Esophagus muscularis mucosa (tissue), 4 donors: Measurements from ENCODE around the gene TOLLIP. TPM values are rescaled to one million over a fixed set of nuclear protein-coding genes. Genes with fewer than 3 reads are reported as not detected.
A peak's percentile ranks its signal among the peaks of the same experiment; 100 is the strongest.

Source experiments
- DNase-seq: peaks from one replicate; pipeline ENCODE4 v3.0.0-alpha.2; 2017; ENCODE audit errors: extremely low spot score
- H3K27ac ChIP-seq, 4 donors: fragments of 200-600 bp; sonication (generic); replicated peaks in 1 of 4; 1 replicate in 3 of 4; 2 replicates in 1 of 4; pipeline ENCODE4 v1.5.1; 2016 to 2019; ENCODE audit warnings: mild to moderate bottlenecking in 1 of 4
- H3K27me3 ChIP-seq, 4 donors: fragments of 200-600 bp; sonication (generic); one replicate each; pipeline versions ENCODE4 v1.5.1 to v1.6.0; 2016 to 2019
- H3K36me3 ChIP-seq, 4 donors: fragments of 200-600 bp; sonication (generic); one replicate each; pipeline ENCODE4 v1.5.1; 2016 to 2019
- H3K4me1 ChIP-seq, 4 donors: fragments of 200-600 bp; sonication (generic); one replicate each; pipeline ENCODE4 v1.5.1; 2016 to 2019
- H3K4me3 ChIP-seq, 4 donors: fragments of 200-600 bp; sonication (generic); 1 replicate in 2 of 4; 2 replicates in 2 of 4; pipeline ENCODE4 v1.5.1; 2016 to 2019; ENCODE audit warnings: mild to moderate bottlenecking in 4 of 4, moderate library complexity in 1 of 4
- H3K9me3 ChIP-seq, 4 donors: fragments of 200-600 bp; sonication (generic); 1 replicate in 3 of 4; 2 replicates in 1 of 4; pipeline ENCODE4 v1.5.1; 2016 to 2019
- CTCF ChIP-seq, 3 experiments: fragments of 200-600 bp in 2 of 3; fragments of 450-650 bp in 1 of 3; sonication (generic) in 2 of 3; IDR thresholded peaks; one replicate each; pipeline ENCODE4 v1.5.1; 2017 to 2019; ENCODE audit warnings: antibody characterized with exemption in 3 of 3, mild to moderate bottlenecking in 2 of 3, moderate library complexity in 1 of 3
- EP300 ChIP-seq: sonication (generic); formaldehyde crosslinking; IDR thresholded peaks from one replicate; pipeline ENCODE4 v1.6.1; 2017; ENCODE audit warnings: antibody characterized with exemption
- POLR2A ChIP-seq: fragments of 450-650 bp; IDR thresholded peaks from one replicate; pipeline ENCODE4 v1.6.1; 2017; ENCODE audit warnings: antibody characterized with exemption, moderate library complexity, mild to moderate bottlenecking, low read depth
- POLR2AphosphoS5 ChIP-seq, 2 donors: sonication (generic); formaldehyde crosslinking; IDR thresholded peaks; one replicate each; pipeline ENCODE4 v1.6.1; 2017; ENCODE audit warnings: antibody characterized with exemption in 2 of 2
- WGBS: methylation state at CpG from one replicate; pipeline ENCODE4 v1.1.5; 2018; 5-methylcytosine and 5-hydroxymethylcytosine counted together
- intact Hi-C: fragments of 100-400 bp; cut with DNase I; formaldehyde crosslinking; loops from one replicate; pipeline ENCODE4 v1.15.1; 2023
- total RNA-seq, 4 donors: library from RNA; depleted of rRNA; stranded (reverse); fragments of >200 nt; gene quantifications; one replicate each; pipeline versions ENCODE4 v1.1.0 to v1.2.1, GENCODE V29; 2016

Gene TOLLIP
- total RNA-seq, 4 donors from 2014 or later = 33.2 to 71.6 (median 58.6) TPM

DNA sequence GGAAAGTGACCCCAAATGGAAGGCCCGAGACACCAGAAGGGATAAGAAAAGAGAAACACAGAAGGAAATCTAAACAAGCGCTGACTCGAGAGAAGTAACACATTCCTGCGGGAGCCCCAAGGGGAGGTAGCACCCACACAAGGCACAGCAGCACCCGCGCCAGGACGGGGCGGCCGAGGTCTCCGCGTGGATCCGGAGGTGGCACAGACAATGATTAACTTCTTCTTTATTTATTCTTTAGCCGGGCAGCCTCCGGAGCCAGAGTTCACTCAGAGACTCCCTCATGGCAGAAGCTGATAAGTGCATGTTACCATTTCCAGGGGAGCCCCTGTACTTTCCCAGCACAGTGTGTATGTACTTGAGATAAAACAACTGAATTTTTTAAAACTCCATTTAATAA, 5.1 kb downstream of the TOLLIP start:
- TF ChIP-seq POLR2AphosphoS5 (IDR thresholded peaks at IDR 0.05) = no peak
- no peak for TF ChIP-seq EP300
- Histone ChIP-seq H3K36me3 (peaks cover 0 to 16% (median 11%) of the 10 kb centered on the region in 4 donors), H3K4me1 (peaks cover 64 to 98% (median 94%) of the 10 kb centered on the region in 4 donors), H3K27me3 (no peaks in the 10 kb centered on the region), H3K9me3 (no peaks in the 10 kb centered on the region), H3K4me3 (peak overlapping the region in 3 of 4 donors; percentile 7 to 24 (median 12)), H3K27ac (peak overlapping the region; percentile 72 to 95 (median 80))
- peak; percentile 81 for DNase-seq
- WGBS = 56% methylated on average over 14 of the region's 14 CpGs
- intact Hi-C loops = no loop called here

DNA sequence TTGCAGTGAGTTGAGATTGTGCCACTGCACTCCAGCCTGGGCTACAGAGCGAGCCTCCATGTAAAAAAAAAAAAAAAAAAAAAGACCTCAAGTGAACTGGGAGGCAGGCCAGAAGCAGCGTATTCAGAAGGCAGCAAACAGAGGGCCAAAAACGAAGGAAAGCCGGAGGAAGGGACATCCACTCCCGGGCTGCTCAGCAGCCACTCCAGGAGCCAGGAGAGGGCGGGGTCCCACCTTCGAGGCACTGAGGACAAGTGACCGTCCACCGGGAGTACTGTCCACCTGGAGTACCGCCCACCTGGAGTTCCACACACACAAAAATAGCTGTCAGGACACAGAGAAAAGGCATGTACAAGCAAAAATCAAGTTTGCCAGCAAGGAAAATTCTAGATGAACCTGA, 5.5 kb downstream of the TOLLIP start:
- Histone ChIP-seq H3K27me3 (no peaks in the 10 kb centered on the region), H3K9me3 (no peaks in the 10 kb centered on the region), H3K36me3 (peaks cover 0 to 16% (median 11%) of the 10 kb centered on the region in 4 donors), H3K27ac (peak overlapping the region; percentile 72 to 95 (median 80)), H3K4me3 (peak overlapping the region in 3 of 4 donors; percentile 7 to 24 (median 12)), H3K4me1 (peaks cover 67 to 100% (median 98%) of the 10 kb centered on the region in 4 donors)
- DNase-seq = peak; percentile 77
- intact Hi-C loops = no loop called here
- TF ChIP-seq EP300 = no peak
- TF ChIP-seq CTCF (IDR thresholded peaks at IDR 0.05) = no peak
- TF ChIP-seq POLR2A = no peak
- no peak for TF ChIP-seq POLR2AphosphoS5 (IDR thresholded peaks at IDR 0.05)
- WGBS = 48% methylated on average over 10 of the region's 10 CpGs

DNA sequence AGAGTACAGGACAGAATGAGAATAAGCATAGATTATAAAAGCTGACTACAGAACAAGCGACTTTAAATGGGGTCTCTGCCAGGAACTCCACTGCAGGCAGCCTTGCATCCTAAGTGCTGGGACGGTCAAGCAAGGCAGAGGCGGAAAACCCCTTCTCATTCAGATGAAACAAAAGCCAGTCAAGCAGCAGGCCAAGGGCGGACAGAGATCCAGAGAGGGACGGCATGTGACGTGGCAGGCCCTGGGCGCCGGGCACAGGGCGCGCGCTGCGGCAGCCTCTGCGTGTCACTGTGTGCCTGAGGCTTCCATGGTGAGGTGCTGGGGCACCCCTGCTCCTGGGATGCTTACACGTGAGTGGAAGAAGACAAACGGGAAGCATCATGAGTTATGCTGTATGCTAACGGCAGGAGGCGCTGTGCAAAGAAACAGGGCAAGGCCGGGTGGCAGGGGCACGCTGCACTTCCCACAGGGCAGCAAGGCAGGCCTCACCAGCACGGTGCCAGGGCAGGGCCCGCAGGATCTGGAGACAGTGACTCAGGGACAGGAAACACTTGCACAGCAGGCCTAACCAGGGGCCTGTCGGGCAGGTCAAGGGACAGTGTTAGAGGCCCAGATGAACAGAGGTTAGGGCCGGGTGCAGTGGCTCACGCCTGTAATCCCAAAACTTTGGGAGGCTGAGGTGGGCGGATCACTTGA, 6.2 kb downstream of the TOLLIP start:
- Histone ChIP-seq H3K27ac (peak overlapping the region; percentile 72 to 95 (median 80)), H3K36me3 (peaks cover 2 to 17% (median 11%) of the 10 kb centered on the region in 4 donors), H3K9me3 (no peaks in the 10 kb centered on the region), H3K27me3 (no peaks in the 10 kb centered on the region), H3K4me3 (no peak overlapping the region), H3K4me1 (peaks cover 67 to 100% (median 98%) of the 10 kb centered on the region in 4 donors)
- peak; percentile 42 for DNase-seq
- TF ChIP-seq CTCF (IDR thresholded peaks at IDR 0.05) (peak in 1 of 3 experiments; percentile 7), EP300 (no peak)
- 69% methylated on average over 18 of the region's 25 CpGs for WGBS
- intact Hi-C loops = no loop called here

DNA sequence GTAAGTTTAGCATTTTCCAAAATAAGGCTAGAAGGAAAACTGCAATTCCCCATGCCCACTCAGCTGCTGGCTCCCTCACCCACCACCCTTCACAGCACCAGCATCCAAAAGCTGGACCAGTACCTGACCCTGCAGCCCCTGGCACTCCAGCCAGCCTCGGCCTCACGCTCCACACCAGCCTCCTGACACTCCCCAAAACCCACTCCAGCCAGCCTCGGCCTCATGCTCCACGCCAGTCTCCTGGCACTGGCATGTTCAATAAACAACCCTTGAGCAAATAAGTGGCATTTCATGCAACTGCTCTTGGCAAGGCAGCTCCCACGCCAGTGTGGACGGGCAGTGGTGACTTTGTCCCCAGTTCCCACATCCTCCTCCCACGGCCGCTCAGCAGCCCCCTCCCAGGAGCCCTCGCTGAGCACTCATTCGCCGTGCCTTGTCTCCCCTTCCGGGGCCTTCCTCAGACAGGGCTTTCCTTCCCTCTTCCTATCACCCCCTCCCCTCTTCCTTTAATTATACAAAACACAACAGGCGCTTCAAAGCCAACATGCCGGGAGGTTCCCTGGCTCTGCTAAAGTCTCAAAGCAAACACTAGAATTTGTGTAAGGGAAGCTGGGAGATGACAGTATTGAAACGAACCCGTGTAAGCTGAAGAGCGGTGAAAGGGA, 6.8 kb downstream of the TOLLIP start:
- Histone ChIP-seq H3K36me3 (peaks cover 3 to 22% (median 18%) of the 10 kb centered on the region in 4 donors), H3K9me3 (no peaks in the 10 kb centered on the region), H3K4me1 (peaks cover 67 to 100% (median 98%) of the 10 kb centered on the region in 4 donors), H3K4me3 (no peak overlapping the region), H3K27ac (peak overlapping the region; percentile 72 to 95 (median 80)), H3K27me3 (no peaks in the 10 kb centered on the region)
- intact Hi-C loops = no loop called here
- no peak for DNase-seq
- no peak for TF ChIP-seq POLR2A
- no peak for TF ChIP-seq CTCF (IDR thresholded peaks at IDR 0.05)
- TF ChIP-seq EP300 = no peak
- no peak for TF ChIP-seq POLR2AphosphoS5 (IDR thresholded peaks at IDR 0.05)
- WGBS = 72% methylated on average over 17 of the region's 17 CpGs

- Histone ChIP-seq H3K27me3 (no peaks in the 10 kb centered on the region), H3K9me3 (no peaks in the 10 kb centered on the region), H3K27ac (peak overlapping the region; percentile 72 to 95 (median 79)), H3K4me3 (no peak overlapping the region), H3K36me3 (peaks cover 3 to 24% (median 21%) of the 10 kb centered on the region in 4 donors), H3K4me1 (peaks cover 65 to 100% (median 94%) of the 10 kb centered on the region in 4 donors)
- TF ChIP-seq CTCF (IDR thresholded peaks at IDR 0.05) (no peak), EP300 (no peak), POLR2A (no peak), POLR2AphosphoS5 (IDR thresholded peaks at IDR 0.05) (no peak)
- 97% methylated on average over 11 of the region's 13 CpGs for WGBS
- intact Hi-C loops = no loop called here
- no peak for DNase-seq
Measured at GRCh38 chr11:1302041-1302460, 7.4 kb downstream of the TOLLIP start.
